NCI-H345 (cell line): ENCODE data around the gene TMPRSS7.
"Not testable (repeated sequence)": the region's sequence is repeated elsewhere in the genome, so short reads cannot be mapped to it uniquely, and the experiment has no call there.

Experiments
- DNase-seq: peaks from one replicate; lab custom pipeline; 2025; lab: John Stamatoyannopoulos, UW

Gene TMPRSS7

GRCh38 chr3:112059497-112059896 is 25.0 kb downstream of the TMPRSS7 start:
- DNase-seq, result no peak

GRCh38 chr3:112061152-112061551 is 26.6 kb downstream of the TMPRSS7 start:
- DNase-seq, result no peak

- not testable (repeated sequence) for DNase-seq
Measured at GRCh38 chr3:112072387-112073060, 38.0 kb downstream of the TMPRSS7 start.

GRCh38 chr3:112074006-112074405 is 39.5 kb downstream of the TMPRSS7 start:
- no peak for DNase-seq

- peak; percentile 68 for DNase-seq
Measured at GRCh38 chr3:112074616-112075497, 40.3 kb downstream of the TMPRSS7 start.

- DNase-seq, result no peak
Measured at GRCh38 chr3:112078125-112079083, 43.9 kb downstream of the TMPRSS7 start.

GRCh38 chr3:112083239-112083638 is 48.7 kb downstream of the TMPRSS7 start:
- DNase-seq, result no peak

GRCh38 chr3:112084980-112085705 is 50.6 kb downstream of the TMPRSS7 start:
- no peak for DNase-seq

GRCh38 chr3:112085735-112086075 is 51.2 kb downstream of the TMPRSS7 start:
- DNase-seq, result no peak

GRCh38 chr3:112086076-112086854 is 51.7 kb downstream of the TMPRSS7 start, which contains the start of gene C3orf52:
Gene C3orf52 (plus strand): TSS chr3:112086389. CDS start chr3:112086408, 19 bp downstream.
- peak; percentile 77 for DNase-seq

GRCh38 chr3:112086875-112087524 is 52.5 kb downstream of the TMPRSS7 start:
- no peak for DNase-seq

GRCh38 chr3:112087746-112088145 is 53.2 kb downstream of the TMPRSS7 start:
- DNase-seq, result no peak

- no peak for DNase-seq
Measured at GRCh38 chr3:112088944-112089343, 54.4 kb downstream of the TMPRSS7 start.

- DNase-seq, result no peak
Measured at GRCh38 chr3:112089956-112090886, 55.7 kb downstream of the TMPRSS7 start.

- DNase-seq, result peak; percentile 11
Measured at GRCh38 chr3:112090887-112091586, 56.5 kb downstream of the TMPRSS7 start.

- DNase-seq, result no peak
Measured at GRCh38 chr3:112092496-112093179, 58.1 kb downstream of the TMPRSS7 start.

- DNase-seq, result no peak
Measured at GRCh38 chr3:112093180-112093522, 58.6 kb downstream of the TMPRSS7 start.

GRCh38 chr3:112095731-112096130 is 61.2 kb downstream of the TMPRSS7 start:
- no peak for DNase-seq
